Fibroblast of mammary gland (primary cell): ENCODE results near the gene CD4.
A peak's percentile ranks its signal among the peaks of the same experiment; 100 is the strongest.

Experiments used
- DNase-seq: peaks from one replicate; pipeline ENCODE4 v3.0.0-alpha.2; 2010; ENCODE audit warnings: low read depth
- H3K4me3 ChIP-seq: 2 replicates; pipeline ENCODE4 v1.5.1; 2011; ENCODE audit warnings: low read depth, mild to moderate bottlenecking, low read length, moderate library complexity; ENCODE audit not compliant: control insufficient read depth
- TF ChIP-seq, protein P1 (sequence below): conservative IDR thresholded peaks from 2 replicates; pipeline ENCODE4 v1.5.1; 2011; ENCODE audit warnings: low read depth, low read length, inconsistent platforms; ENCODE audit not compliant: control insufficient read depth, insufficient read depth

CD4 gene

DNA sequence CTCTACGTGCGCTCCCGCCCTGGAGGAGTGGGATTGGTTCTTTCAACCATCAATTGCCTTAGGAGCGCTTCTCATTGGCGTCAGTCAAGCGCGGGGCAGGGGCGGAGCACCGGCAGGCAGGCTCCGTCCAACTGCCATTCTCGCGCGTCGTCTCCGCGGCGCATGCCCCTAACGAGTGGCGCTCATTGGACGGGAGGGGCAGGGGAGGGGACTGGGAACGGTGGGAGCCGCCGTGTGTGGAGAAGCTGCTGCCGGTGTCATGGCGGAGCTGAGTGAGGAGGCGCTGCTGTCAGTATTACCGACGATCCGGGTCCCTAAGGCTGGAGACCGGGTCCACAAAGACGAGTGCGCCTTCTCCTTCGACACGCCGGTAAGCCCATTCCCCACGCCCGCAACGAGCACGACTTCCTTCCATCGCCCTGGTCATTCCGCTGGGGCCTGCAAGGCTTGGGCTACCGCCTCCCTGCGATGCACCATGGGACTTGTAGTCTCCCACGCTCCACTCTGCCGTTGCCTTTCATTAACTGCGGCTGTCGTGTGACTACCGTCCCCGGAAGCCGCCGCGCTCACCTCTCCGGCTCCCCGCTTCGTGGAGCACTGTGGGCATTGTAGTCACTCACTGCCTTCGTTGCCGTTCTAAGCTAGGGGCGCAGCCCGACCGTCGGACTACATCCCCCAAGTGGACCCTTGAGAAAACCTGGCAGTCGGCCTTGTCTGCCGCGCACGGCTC, 62.8 kb downstream of the CD4 start, which contains the start of gene USP5:
USP5 (plus strand) TSS at position 230 of the 730 bp plus-strand sequence; CDS start at position 260, 30 bp downstream.
- peak; percentile 100 for DNase-seq
- TF ChIP-seq, protein P1, sequence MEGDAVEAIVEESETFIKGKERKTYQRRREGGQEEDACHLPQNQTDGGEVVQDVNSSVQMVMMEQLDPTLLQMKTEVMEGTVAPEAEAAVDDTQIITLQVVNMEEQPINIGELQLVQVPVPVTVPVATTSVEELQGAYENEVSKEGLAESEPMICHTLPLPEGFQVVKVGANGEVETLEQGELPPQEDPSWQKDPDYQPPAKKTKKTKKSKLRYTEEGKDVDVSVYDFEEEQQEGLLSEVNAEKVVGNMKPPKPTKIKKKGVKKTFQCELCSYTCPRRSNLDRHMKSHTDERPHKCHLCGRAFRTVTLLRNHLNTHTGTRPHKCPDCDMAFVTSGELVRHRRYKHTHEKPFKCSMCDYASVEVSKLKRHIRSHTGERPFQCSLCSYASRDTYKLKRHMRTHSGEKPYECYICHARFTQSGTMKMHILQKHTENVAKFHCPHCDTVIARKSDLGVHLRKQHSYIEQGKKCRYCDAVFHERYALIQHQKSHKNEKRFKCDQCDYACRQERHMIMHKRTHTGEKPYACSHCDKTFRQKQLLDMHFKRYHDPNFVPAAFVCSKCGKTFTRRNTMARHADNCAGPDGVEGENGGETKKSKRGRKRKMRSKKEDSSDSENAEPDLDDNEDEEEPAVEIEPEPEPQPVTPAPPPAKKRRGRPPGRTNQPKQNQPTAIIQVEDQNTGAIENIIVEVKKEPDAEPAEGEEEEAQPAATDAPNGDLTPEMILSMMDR, result no peak

DNA sequence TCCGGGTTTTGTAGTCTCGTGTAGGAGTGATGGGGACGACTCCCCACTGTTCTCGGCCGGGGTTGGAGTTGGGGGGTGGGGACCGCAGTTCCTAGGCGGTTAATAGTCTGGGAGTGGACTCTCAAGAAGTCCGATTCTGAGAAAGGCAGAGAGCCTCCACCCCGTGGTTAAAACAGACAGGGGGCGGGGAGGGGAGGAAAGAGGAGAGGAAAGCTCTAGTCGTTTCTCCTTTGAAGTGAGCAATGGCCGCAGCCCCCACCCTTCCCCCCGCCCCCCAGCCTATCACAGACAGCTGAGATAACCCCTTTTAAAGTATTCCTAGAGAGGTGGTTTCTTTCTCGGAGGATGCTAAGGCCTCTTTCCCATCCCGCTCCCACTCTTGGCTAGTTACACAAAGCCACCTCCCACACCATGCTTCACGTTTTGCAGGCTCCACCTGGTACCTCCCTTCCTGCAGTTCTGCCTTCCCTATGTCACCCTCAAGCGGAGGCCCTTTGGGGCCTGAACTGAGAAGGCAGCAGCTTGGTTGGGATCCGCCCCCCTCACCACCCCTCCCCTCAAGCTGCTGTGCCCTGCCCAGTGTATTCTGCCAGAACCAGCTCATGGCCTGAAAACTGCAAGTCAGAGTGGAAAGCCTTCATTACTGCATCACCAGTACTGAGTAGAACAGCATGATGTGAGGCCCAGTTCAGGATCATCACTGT, 63.5 kb downstream of the CD4 start:
- H3K4me3 ChIP-seq, result peak overlapping the region; percentile 93
- TF ChIP-seq, protein P1, result no peak

More for the DNA sequence above, 62.8 kb downstream of the CD4 start, which contains the start of gene USP5:
- peak within 1 kb of the TSS; percentile 93 for H3K4me3 ChIP-seq

DNA sequence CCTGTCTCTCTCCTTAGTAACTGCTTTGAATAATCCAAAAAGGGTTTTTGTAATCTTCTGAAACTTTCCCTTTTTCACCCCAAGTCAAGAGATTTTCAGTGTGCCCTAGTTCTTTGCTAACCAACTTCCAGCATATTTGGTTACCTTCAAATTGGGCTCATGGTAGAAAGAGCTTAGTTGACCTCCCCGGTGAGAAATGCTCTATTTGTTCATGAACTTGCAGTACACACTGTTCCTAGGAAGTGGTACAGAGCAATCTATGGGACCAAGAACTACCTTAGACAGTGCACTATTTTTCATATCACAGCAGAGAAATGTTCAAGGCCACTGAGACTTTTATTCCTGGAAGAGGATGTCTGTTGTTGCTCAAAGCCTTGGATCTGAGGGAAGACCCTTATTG, 64.3 kb downstream of the CD4 start:
- TF ChIP-seq, protein P1, result no peak
- H3K4me3 ChIP-seq, result peak overlapping the region; percentile 93
- no peak for DNase-seq

More for the DNA sequence above, 63.5 kb downstream of the CD4 start:
- peak; percentile 79 for DNase-seq

DNA sequence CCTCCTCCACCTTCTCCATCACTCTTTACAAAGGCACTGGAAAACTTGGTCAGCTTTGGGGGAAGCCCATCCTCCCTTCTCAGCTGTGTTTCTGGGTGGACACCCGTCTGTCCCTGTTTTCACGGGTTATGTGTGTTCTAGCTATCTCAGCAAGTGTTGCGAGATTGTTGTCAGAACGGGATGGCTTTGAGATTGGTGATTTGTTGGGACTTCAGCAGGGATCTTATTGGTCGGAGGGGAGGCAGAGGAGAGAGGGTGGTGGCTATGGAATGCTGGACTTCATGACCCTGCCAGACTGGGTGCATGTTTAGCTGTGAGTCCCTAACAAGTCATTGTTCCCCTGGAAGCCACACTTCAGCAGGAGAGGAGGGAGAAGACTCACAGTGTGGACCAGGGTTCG, 64.7 kb downstream of the CD4 start:
- H3K4me3 ChIP-seq, result no peak overlapping the region
- DNase-seq, result no peak
- TF ChIP-seq, protein P1, result no peak

DNA sequence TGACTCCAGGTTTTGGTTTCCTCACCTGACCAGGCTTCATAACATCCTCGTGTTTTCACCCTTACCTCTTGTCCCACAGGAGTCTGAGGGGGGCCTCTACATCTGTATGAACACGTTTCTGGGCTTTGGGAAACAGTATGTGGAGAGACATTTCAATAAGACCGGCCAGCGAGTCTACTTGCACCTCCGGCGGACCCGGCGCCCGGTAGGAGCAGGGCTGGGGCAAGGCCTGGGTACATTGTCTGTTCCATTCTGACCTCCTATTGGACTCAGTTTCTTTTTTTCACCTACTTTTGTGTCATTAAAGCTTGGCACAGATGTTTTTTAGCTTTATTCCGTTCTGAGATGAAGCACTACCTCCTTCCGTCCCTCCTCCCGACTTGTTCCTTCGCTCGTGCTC, 66.0 kb downstream of the CD4 start:
- TF ChIP-seq, protein P1, result no peak
- no peak for DNase-seq
- no peak overlapping the region for H3K4me3 ChIP-seq

DNA sequence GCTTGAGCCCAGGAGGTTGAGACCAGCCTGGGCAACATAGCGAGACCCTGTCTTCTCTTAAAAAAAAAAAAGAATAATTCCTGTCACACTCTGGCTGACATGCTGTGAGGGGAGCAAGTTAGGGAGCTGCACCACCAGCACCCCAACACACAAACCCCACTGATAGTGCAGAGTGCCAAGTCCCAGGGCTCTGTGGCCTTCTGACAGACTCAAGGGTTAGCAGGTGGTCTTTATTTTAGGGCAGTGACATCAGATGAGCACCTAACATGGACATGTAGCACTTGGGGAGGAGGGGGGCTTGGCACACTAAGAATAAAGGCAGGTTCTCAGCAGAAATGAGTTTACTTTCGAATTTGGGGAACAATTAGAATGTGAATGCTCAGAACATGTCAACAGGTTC, 69.5 kb downstream of the CD4 start:
- no peak for DNase-seq
- TF ChIP-seq, protein P1, result no peak
- no peak overlapping the region for H3K4me3 ChIP-seq
